GM21529 (cell line): ENCODE data around the gene TIE1.

Source experiments
- ATAC-seq: cut with Tn5 transposase; IDR thresholded peaks from one replicate; pipeline ENCODE4 v1.9.1; 2021; ENCODE audit not compliant: unreplicated experiment

The TIE1 gene

GRCh38 chr1:43300378-43301094 is at the start of gene TIE1:
TSS of gene TIE1 (plus strand) at chr1:43300982. CDS start at chr1:43301072, 90 bp downstream.
- no peak for ATAC-seq

GRCh38 chr1:43251024-43251423 is 49.8 kb upstream of the TIE1 start:
- ATAC-seq, result no peak

GRCh38 chr1:43252225-43252624 is 48.6 kb upstream of the TIE1 start:
- no peak for ATAC-seq

GRCh38 chr1:43253173-43253572 is 47.6 kb upstream of the TIE1 start:
- no peak for ATAC-seq

GRCh38 chr1:43253876-43254275 is 46.9 kb upstream of the TIE1 start:
- ATAC-seq, result no peak

- no peak for ATAC-seq
These were observed 45.2 kb upstream of the TIE1 start for GRCh38 chr1:43255438-43256210.

- no peak for ATAC-seq
These were observed 43.9 kb upstream of the TIE1 start for GRCh38 chr1:43256675-43257570.

GRCh38 chr1:43258370-43258769 is 42.4 kb upstream of the TIE1 start:
- no peak for ATAC-seq

- no peak for ATAC-seq
These were observed 35.4 kb upstream of the TIE1 start for GRCh38 chr1:43265431-43265830.

GRCh38 chr1:43266881-43267280 is 33.9 kb upstream of the TIE1 start:
- no peak for ATAC-seq

GRCh38 chr1:43267291-43267805 is 33.4 kb upstream of the TIE1 start:
- ATAC-seq, result no peak

- no peak for ATAC-seq
These were observed 32.9 kb upstream of the TIE1 start for GRCh38 chr1:43267818-43268425.

GRCh38 chr1:43269627-43270375 is 31.0 kb upstream of the TIE1 start, which contains the start of gene TMEM125:
TSS of gene TMEM125 (plus strand) at chr1:43269983. CDS start at chr1:43272723, 2,740 bp downstream.
- no peak for ATAC-seq

- ATAC-seq, result no peak
These were observed 30.2 kb upstream of the TIE1 start for GRCh38 chr1:43270421-43271095.

- ATAC-seq, result no peak
These were observed 29.3 kb upstream of the TIE1 start for GRCh38 chr1:43271186-43272118.

- ATAC-seq, result no peak
These were observed 28.6 kb upstream of the TIE1 start for GRCh38 chr1:43272161-43272560.

- ATAC-seq, result no peak
These were observed 27.9 kb upstream of the TIE1 start for GRCh38 chr1:43272576-43273571.
